Gastrocnemius medialis (tissue), 4 donors: ENCODE data around the gene PYDC2. TPM values are rescaled to one million over a fixed set of nuclear protein-coding genes. Genes with fewer than 3 reads are reported as not detected.

Experiments used
- ATAC-seq, 2 donors: fragments of 150-250 bp; one replicate each; pipeline ENCODE4 v1.9.1; 2016
- DNase-seq, 2 donors: peaks; one replicate each; pipeline ENCODE4 v3.0.0-alpha.2; 2019
- H3K27ac ChIP-seq, 4 donors: fragments of 200-600 bp; sonication (generic); 1 replicate in 1 of 4; 2 replicates in 3 of 4; pipeline ENCODE4 v1.5.1; 2016 to 2018; ENCODE audit warnings: mild to moderate bottlenecking in 2 of 4, moderate library complexity in 1 of 4
- H3K27me3 ChIP-seq, 3 donors: fragments of 200-600 bp; sonication (generic) in 2 of 3; 1 replicate in 1 of 3; 2 replicates in 2 of 3; pipeline versions ENCODE4 v1.5.1 to v1.6.0; 2016 to 2019; ENCODE audit warnings: mild to moderate bottlenecking in 1 of 3, moderate library complexity in 1 of 3
- H3K36me3 ChIP-seq, 2 donors: fragments of 200-600 bp; sonication (generic) in 1 of 2; one replicate each; pipeline ENCODE4 v1.5.1; 2017 to 2018
- H3K4me1 ChIP-seq, 2 donors: fragments of 200-600 bp; sonication (generic) in 1 of 2; one replicate each; pipeline ENCODE4 v1.5.1; 2016 to 2017; ENCODE audit warnings: mild to moderate bottlenecking in 2 of 2
- H3K4me3 ChIP-seq, 4 donors: fragments of 200-600 bp; sonication (generic) in 3 of 4; 1 replicate in 1 of 4; 2 replicates in 3 of 4; pipeline ENCODE4 v1.5.1; 2016 to 2019; ENCODE audit warnings: mild to moderate bottlenecking in 2 of 4
- H3K9me3 ChIP-seq, 3 donors: fragments of 200-600 bp; sonication (generic) in 2 of 3; 1 replicate in 1 of 3; 2 replicates in 2 of 3; pipeline ENCODE4 v1.5.1; 2016 to 2019
- CTCF ChIP-seq, 5 experiments: fragments of 450-650 bp in 3 of 5; fragments of 200-600 bp in 2 of 5; sonication (generic) in 2 of 5; IDR thresholded peaks in 4 of 5; conservative IDR thresholded peaks in 1 of 5; 1 replicate in 4 of 5; 2 replicates in 1 of 5; pipeline ENCODE4 v1.5.1; 2016 to 2019; ENCODE audit warnings: antibody characterized with exemption in 5 of 5, mild to moderate bottlenecking in 3 of 5, moderate library complexity in 3 of 5
- POLR2A ChIP-seq, 2 donors: fragments of 450-650 bp; IDR thresholded peaks; one replicate each; pipeline ENCODE4 v1.6.1; 2017; ENCODE audit warnings: antibody characterized with exemption in 2 of 2, mild to moderate bottlenecking in 2 of 2, moderate library complexity in 2 of 2
- in situ Hi-C, 4 donors: fragments of 200-750 bp; cut with MboI; loops; one replicate each; pipeline versions ENCODE4 v1.15.0 to v1.8.0; 2017; ENCODE audit warnings: low sequenced_read_pairs in 4 of 4
- intact Hi-C: fragments of 100-400 bp; cut with DNase I; formaldehyde crosslinking; loops from one replicate; pipeline ENCODE4 v1.15.1; 2023; ENCODE audit warnings: low total_unique reads
- total RNA-seq, 4 donors: library from RNA; depleted of rRNA; stranded (reverse); fragments of >200 nt; gene quantifications; one replicate each; pipeline versions ENCODE4 v1.1.0 to v1.2.3, GENCODE V29; 2016

PYDC2 gene
- total RNA-seq, 4 donors from 2014 or later, result not detected

DNA sequence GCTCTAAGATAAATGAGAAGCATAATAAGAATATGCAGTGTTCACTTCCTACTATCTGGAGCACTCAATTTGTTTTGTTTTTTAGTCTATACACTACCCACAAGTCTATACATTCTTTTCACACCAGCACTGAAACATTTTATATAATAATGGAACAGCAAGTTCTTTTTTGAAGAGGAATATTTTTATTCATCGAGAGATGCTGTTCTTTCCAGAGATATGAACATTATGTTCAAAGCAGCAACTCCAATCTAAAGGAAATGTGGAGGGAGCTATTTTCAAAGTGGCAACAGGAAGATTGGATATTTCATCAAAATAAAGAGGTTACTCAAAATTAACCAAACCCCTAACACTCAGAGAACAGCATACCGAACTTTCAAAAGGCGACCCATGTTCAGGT, 16.4 kb upstream of the PYDC2 start:
- Histone ChIP-seq H3K27me3 (no peaks in the 10 kb centered on the region), H3K4me3 (no peak overlapping the region), H3K9me3 (no peaks in the 10 kb centered on the region), H3K27ac (no peak overlapping the region), H3K36me3 (no peaks in the 10 kb centered on the region), H3K4me1 (no peaks in the 10 kb centered on the region)
- in situ Hi-C loops, result no loop called here
- no peak for TF ChIP-seq POLR2A (IDR thresholded peaks at IDR 0.05)
- no peak for TF ChIP-seq CTCF (IDR thresholded peaks at IDR 0.05 in 4 of 5, conservative IDR thresholded peaks at IDR 0.05 in 1 of 5)
- DNase-seq, result no peak
- no peak for ATAC-seq
- intact Hi-C loops, result no loop called here

DNA sequence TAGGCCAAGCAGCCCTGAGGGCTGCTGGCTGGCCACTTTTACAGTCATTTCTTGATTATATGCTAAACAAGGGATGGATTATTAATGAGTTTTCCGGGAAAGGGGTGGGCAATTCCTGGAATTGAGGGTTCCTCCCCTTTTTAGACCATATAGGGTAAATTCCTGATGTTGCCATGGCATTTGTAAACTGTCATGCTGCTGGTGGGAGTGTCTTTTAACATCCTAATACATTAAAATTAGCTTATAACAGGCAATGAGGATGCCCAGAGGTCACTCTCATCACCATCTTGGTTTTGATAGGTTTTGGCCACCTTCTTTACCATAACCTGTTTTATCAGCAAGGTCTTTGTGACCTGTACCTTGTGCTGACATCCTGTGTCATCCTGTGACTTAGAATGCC, 11.7 kb upstream of the PYDC2 start:
- in situ Hi-C loops, result no loop called here
- Histone ChIP-seq H3K27me3 (no peaks in the 10 kb centered on the region), H3K4me1 (no peaks in the 10 kb centered on the region), H3K36me3 (no peaks in the 10 kb centered on the region), H3K4me3 (no peak overlapping the region), H3K9me3 (no peaks in the 10 kb centered on the region), H3K27ac (no peak overlapping the region)
- TF ChIP-seq POLR2A (IDR thresholded peaks at IDR 0.05) (no peak), CTCF (IDR thresholded peaks at IDR 0.05 in 4 of 5, conservative IDR thresholded peaks at IDR 0.05 in 1 of 5) (no peak)
- intact Hi-C loops, result no loop called here
- ATAC-seq (no peak), DNase-seq (no peak)

DNA sequence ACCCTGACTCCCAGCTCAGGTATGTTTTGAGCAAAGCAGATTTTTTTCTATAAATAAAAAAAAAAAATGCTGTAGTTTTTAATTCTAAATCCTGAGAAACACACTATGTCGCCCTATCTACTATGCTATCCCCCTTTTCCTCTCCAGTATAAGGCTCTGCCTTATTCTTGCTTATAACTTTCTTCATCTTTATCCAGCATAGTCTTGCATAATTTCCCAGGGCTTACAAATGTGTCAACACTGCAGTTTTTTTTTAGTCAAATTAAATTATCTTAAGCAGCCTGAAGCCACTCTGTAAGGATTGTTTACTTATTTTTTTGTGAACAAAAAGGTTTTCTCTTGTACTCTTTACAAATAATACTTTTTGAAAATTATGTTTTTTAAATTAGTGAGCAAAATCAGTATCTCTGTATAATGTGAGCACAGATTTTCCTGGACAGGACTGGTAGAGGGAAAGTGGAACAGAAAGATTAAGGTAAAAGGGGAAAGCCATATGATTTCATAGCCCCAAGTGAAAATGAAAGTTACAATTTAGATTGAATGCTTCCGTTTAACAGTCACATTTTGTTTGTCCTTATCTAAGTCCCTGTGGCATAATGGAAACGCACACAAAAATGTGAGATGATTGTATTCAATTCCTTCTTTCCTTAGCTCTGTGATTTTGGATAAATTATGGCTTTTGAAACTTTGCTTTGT, 5.6 kb upstream of the PYDC2 start:
- TF ChIP-seq POLR2A (IDR thresholded peaks at IDR 0.05) (no peak), CTCF (IDR thresholded peaks at IDR 0.05 in 4 of 5, conservative IDR thresholded peaks at IDR 0.05 in 1 of 5) (no peak)
- H3K36me3 ChIP-seq, result no peaks in the 10 kb centered on the region
- H3K4me1 ChIP-seq, result no peaks in the 10 kb centered on the region
- no peaks in the 10 kb centered on the region for H3K9me3 ChIP-seq
- no peak for ATAC-seq
- in situ Hi-C loops (no loop called here), intact Hi-C loops (no loop called here)
- H3K27me3 ChIP-seq, result no peaks in the 10 kb centered on the region
- H3K27ac ChIP-seq, result no peak overlapping the region
- DNase-seq, result no peak
- H3K4me3 ChIP-seq, result no peak overlapping the region

DNA sequence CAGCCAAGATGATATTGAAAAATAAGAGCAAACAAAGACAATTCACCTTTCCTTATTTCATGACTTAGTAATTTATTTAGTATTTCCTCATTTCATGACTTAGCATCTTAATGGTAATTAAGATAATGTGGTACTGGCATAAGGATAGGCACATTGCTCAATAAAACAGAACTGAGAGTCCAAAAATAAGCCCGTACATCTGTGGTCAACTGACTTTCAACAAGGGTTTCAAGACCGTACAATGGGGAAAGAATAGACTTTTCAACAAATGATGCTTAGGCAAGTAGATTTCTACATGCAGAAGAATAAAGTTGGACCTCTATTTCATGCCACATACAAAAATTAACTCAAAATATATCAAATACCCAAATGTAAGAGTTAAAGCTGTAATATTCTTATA, 603 bp upstream of the PYDC2 start:
- no peak overlapping the region for H3K4me3 ChIP-seq
- in situ Hi-C loops, result no loop called here
- H3K4me1 ChIP-seq, result no peaks in the 10 kb centered on the region
- TF ChIP-seq CTCF (IDR thresholded peaks at IDR 0.05 in 4 of 5, conservative IDR thresholded peaks at IDR 0.05 in 1 of 5), result no peak
- no peak for TF ChIP-seq POLR2A (IDR thresholded peaks at IDR 0.05)
- no peak for ATAC-seq
- H3K27me3 ChIP-seq, result no peaks in the 10 kb centered on the region
- H3K36me3 ChIP-seq, result no peaks in the 10 kb centered on the region
- DNase-seq, result no peak
- H3K9me3 ChIP-seq, result no peaks in the 10 kb centered on the region
- H3K27ac ChIP-seq, result no peak overlapping the region
- intact Hi-C loops, result no loop called here

- Histone ChIP-seq H3K36me3 (no peaks in the 10 kb centered on the region), H3K4me1 (no peaks in the 10 kb centered on the region), H3K27me3 (no peaks in the 10 kb centered on the region), H3K27ac (no peak overlapping the region), H3K4me3 (no peak overlapping the region), H3K9me3 (no peaks in the 10 kb centered on the region)
- DNase-seq (no peak), ATAC-seq (no peak)
- in situ Hi-C loops (no loop called here), intact Hi-C loops (no loop called here)
- TF ChIP-seq CTCF (IDR thresholded peaks at IDR 0.05 in 4 of 5, conservative IDR thresholded peaks at IDR 0.05 in 1 of 5) (no peak), POLR2A (IDR thresholded peaks at IDR 0.05) (no peak)
Observed at GRCh38 chr3:191470080-191470479, 9.1 kb downstream of the PYDC2 start.
